ENCODE results near the gene MRPL24. TPM values are rescaled to one million over a fixed set of nuclear protein-coding genes. Genes with fewer than 3 reads are reported as not detected.

Gene MRPL24
- total RNA-seq, 1 donor from 2014 or later = 17.0 TPM

GRCh38 chr1:156727926-156728598 lies 12.8 kb downstream of the MRPL24 start, which contains the start of gene METTL25B:
METTL25B (plus strand) TSS chr1:156728469; CDS start chr1:156729105, 636 bp downstream.
- H3K27me3 ChIP-seq = no peaks in the 10 kb centered on the region
- peaks cover 24 to 35% of the 10 kb centered on the region in 2 donors for H3K4me1 ChIP-seq
- peak within 1 kb of the TSS; percentile 95 to 97 for H3K27ac ChIP-seq
- peaks cover 13 to 28% of the 10 kb centered on the region in 2 donors for H3K36me3 ChIP-seq
- peak in 1 of 2 donors; percentile 90 for DNase-seq (ENCODE audit: low spot score in 2 of 2)
- no peaks in the 10 kb centered on the region for H3K9me3 ChIP-seq
- TF ChIP-seq, protein P1, sequence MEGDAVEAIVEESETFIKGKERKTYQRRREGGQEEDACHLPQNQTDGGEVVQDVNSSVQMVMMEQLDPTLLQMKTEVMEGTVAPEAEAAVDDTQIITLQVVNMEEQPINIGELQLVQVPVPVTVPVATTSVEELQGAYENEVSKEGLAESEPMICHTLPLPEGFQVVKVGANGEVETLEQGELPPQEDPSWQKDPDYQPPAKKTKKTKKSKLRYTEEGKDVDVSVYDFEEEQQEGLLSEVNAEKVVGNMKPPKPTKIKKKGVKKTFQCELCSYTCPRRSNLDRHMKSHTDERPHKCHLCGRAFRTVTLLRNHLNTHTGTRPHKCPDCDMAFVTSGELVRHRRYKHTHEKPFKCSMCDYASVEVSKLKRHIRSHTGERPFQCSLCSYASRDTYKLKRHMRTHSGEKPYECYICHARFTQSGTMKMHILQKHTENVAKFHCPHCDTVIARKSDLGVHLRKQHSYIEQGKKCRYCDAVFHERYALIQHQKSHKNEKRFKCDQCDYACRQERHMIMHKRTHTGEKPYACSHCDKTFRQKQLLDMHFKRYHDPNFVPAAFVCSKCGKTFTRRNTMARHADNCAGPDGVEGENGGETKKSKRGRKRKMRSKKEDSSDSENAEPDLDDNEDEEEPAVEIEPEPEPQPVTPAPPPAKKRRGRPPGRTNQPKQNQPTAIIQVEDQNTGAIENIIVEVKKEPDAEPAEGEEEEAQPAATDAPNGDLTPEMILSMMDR (IDR thresholded peaks at IDR 0.05) = no peak
- peak within 1 kb of the TSS; percentile 82 to 84 for H3K4me3 ChIP-seq
- intact Hi-C loops (cut with DNase I) = loop anchor here (1.0 to 5.0 kb wide), 7 partner anchors 13 to 389 kb away; partner anchors contain the start of genes CCT3, CRABP2, HDGF and MRPL24

GRCh38 chr1:156727492-156727891 lies 13.4 kb downstream of the MRPL24 start:
- Histone ChIP-seq H3K4me1 (peaks cover 24 to 35% of the 10 kb centered on the region in 2 donors), H3K27ac (peak overlapping the region; percentile 95 to 97), H3K9me3 (no peaks in the 10 kb centered on the region), H3K36me3 (peaks cover 19 to 29% of the 10 kb centered on the region in 2 donors), H3K27me3 (no peaks in the 10 kb centered on the region), H3K4me3 (peak overlapping the region; percentile 82 to 84)
- intact Hi-C loops (cut with DNase I) = loop anchor here (5.0 kb wide), 1 partner anchor 270 kb away; no protein-coding TSS in a partner anchor
- no peak for DNase-seq (ENCODE audit: low spot score in 2 of 2)
- TF ChIP-seq, protein P1 (IDR thresholded peaks at IDR 0.05) = no peak

DNA sequence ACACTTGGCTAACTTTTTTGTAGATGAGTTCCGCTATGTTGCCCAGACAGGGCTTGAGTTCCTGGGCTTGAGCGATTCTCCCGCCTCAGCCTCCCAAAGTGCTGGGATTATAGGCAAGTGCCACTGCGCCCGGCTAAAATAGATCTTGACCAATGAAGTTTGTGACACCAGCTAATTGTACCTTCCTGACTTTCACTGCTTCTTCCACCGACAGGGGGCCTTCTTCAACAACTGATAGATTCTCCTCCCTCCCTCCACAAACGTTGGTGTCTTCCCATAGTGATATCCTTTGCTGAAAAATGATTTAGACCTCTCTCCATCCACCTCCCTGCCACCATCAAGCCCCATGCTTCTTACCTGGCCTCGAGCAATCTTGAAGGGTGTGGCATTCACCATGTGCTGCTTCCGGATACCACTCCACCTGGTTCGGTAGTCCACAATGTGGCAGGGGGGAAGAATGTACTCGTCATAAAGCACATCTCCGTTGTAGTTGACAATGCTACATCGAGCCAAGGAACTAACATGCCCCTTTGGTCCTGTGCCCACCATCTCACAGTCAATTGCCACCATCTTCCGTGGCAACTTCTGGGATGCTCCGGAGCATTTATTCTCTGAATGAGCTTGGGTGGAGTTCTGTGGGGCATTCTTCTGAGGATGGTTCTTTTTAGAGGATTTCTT lies 14.2 kb downstream of the MRPL24 start:
- H3K4me3 ChIP-seq = peak overlapping the region; percentile 82 to 84
- TF ChIP-seq, protein P1 (IDR thresholded peaks at IDR 0.05) = peak; percentile 15 to 43 (median 41)
- H3K9me3 ChIP-seq = no peaks in the 10 kb centered on the region
- peaks cover 19 to 30% of the 10 kb centered on the region in 2 donors for H3K36me3 ChIP-seq
- peaks cover 24 to 35% of the 10 kb centered on the region in 2 donors for H3K4me1 ChIP-seq
- no peak for DNase-seq (ENCODE audit: low spot score in 2 of 2)
- intact Hi-C loops (cut with DNase I) = loop anchor here (5.0 kb wide), 1 partner anchor 269 kb away; no protein-coding TSS in a partner anchor
- H3K27ac ChIP-seq = no peak overlapping the region
- H3K27me3 ChIP-seq = no peaks in the 10 kb centered on the region

DNA sequence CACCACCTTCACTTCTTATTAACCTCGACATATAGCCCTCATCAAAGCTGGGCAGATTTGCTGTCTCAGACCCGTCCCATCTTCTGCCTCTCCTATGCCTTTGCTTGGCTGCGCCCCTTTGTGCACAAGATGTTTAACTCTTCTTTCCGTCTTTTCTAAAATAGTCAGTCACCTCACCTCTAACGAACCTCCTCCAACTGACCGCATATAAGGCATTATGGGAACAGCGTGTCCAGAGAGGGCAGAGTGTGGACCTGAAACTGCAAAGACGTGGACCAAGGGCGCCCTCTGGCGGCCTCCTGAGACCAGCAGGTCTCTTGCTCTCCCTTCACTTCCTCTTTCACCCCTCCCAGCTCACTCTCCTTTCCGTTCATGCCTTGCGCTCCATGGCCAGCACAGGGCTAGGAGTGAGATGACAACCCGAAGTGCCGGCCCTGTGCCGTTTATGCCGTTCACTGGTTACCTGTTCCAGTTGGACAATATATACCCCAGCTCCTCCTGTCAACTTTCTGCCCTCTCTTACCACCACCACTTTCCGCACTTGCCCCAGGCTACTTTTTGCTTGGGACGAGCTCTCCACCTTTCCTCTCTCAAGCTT lies 15.1 kb downstream of the MRPL24 start:
- intact Hi-C loops (cut with DNase I) = loop anchor here (1.0 to 5.0 kb wide), 3 partner anchors 36 to 268 kb away; no protein-coding TSS in a partner anchor
- Histone ChIP-seq H3K27me3 (no peaks in the 10 kb centered on the region), H3K9me3 (no peaks in the 10 kb centered on the region), H3K27ac (no peak overlapping the region), H3K4me1 (peaks cover 24 to 35% of the 10 kb centered on the region in 2 donors), H3K36me3 (peaks cover 26 to 39% of the 10 kb centered on the region in 2 donors), H3K4me3 (peak overlapping the region; percentile 82 to 84)
- TF ChIP-seq, protein P1 (IDR thresholded peaks at IDR 0.05) = peak; percentile 86 to 92 (median 92)
- peak; percentile 51 to 94 for DNase-seq (ENCODE audit: low spot score in 2 of 2)

GRCh38 chr1:156721535-156721934 lies 19.4 kb downstream of the MRPL24 start:
- peaks cover 11 to 17% of the 10 kb centered on the region in 2 donors for H3K4me1 ChIP-seq
- no peaks in the 10 kb centered on the region for H3K27me3 ChIP-seq
- no peak overlapping the region for H3K4me3 ChIP-seq
- H3K36me3 ChIP-seq = peaks cover 26 to 42% of the 10 kb centered on the region in 2 donors
- DNase-seq (ENCODE audit: low spot score in 2 of 2) = no peak
- intact Hi-C loops (cut with DNase I) = no loop called here
- H3K27ac ChIP-seq = no peak overlapping the region
- no peaks in the 10 kb centered on the region for H3K9me3 ChIP-seq
- TF ChIP-seq, protein P1 (IDR thresholded peaks at IDR 0.05) = no peak

Measured in ascending aorta (tissue), 2 donors.